NCI-H2107 treated with DMSO at 0.1 percent for 48 hours (cell line): Measurements from ENCODE around the gene SPTY2D1.
A peak's percentile ranks its signal among the peaks of the same experiment; 100 is the strongest.
"Not testable (repeated sequence)": the region's sequence is repeated elsewhere in the genome, so short reads cannot be mapped to it uniquely, and the experiment has no call there.

Experiments used
- DNase-seq: peaks from one replicate; lab custom pipeline; 2025; ENCODE audit not compliant: unreplicated experiment; lab: John Stamatoyannopoulos, UW

SPTY2D1 gene

GRCh38 chr11:18618342-18619025 lies 15.7 kb downstream of the SPTY2D1 start:
- DNase-seq: no peak

- no peak for DNase-seq
Observed at GRCh38 chr11:18617688-18618341, 16.3 kb downstream of the SPTY2D1 start.

- DNase-seq: no peak
Observed at GRCh38 chr11:18615628-18616392, 18.3 kb downstream of the SPTY2D1 start.

GRCh38 chr11:18614667-18615066 lies 19.5 kb downstream of the SPTY2D1 start:
- no peak for DNase-seq

- DNase-seq: no peak
Observed at GRCh38 chr11:18612394-18612793, 21.7 kb downstream of the SPTY2D1 start.

GRCh38 chr11:18611196-18611595 lies 22.9 kb downstream of the SPTY2D1 start:
- DNase-seq: no peak

- DNase-seq: no peak
Observed at GRCh38 chr11:18608376-18608775, 25.8 kb downstream of the SPTY2D1 start.

- no peak for DNase-seq
Observed at GRCh38 chr11:18600915-18601569, 33.1 kb downstream of the SPTY2D1 start.

GRCh38 chr11:18599739-18600230 lies 34.4 kb downstream of the SPTY2D1 start, which contains the start of gene MISFA:
Gene MISFA (plus strand): TSS chr11:18599789. CDS start chr11:18599929, 140 bp downstream.
- DNase-seq: no peak

GRCh38 chr11:18594999-18595749 lies 39.0 kb downstream of the SPTY2D1 start:
- no peak for DNase-seq

GRCh38 chr11:18594088-18594487 lies 40.1 kb downstream of the SPTY2D1 start:
- not testable (repeated sequence) for DNase-seq

GRCh38 chr11:18590571-18590970 lies 43.6 kb downstream of the SPTY2D1 start:
- no peak for DNase-seq

GRCh38 chr11:18588297-18589252 lies 45.6 kb downstream of the SPTY2D1 start, which contains the start of gene UEVLD:
Gene UEVLD (minus strand): TSS chr11:18588734. CDS start chr11:18588654, 80 bp downstream.
- peak; percentile 51 for DNase-seq

- DNase-seq: no peak
Observed at GRCh38 chr11:18581825-18582224, 52.3 kb downstream of the SPTY2D1 start.

GRCh38 chr11:18580113-18580766 lies 53.9 kb downstream of the SPTY2D1 start:
- no peak for DNase-seq

- no peak for DNase-seq
Observed at GRCh38 chr11:18578975-18579598, 55.1 kb downstream of the SPTY2D1 start.

- no peak for DNase-seq
Observed at GRCh38 chr11:18575361-18575760, 58.8 kb downstream of the SPTY2D1 start.

GRCh38 chr11:18567081-18567480 lies 67.1 kb downstream of the SPTY2D1 start:
- no peak for DNase-seq
